Colon (tissue), 2 donors: Measurements from ENCODE around the gene BSND.
"Not testable (repeated sequence)": the region's sequence is repeated elsewhere in the genome, so short reads cannot be mapped to it uniquely, and the experiment has no call there.

ENCODE experiments used
- FAIRE-seq: peaks from 2 replicates; lab custom pipeline; 2012; peaks lifted over from hg19 to GRCh38; lab: Jason Lieb, UNC
- donor health status: control.
- donor health status: control.

BSND gene

DNA sequence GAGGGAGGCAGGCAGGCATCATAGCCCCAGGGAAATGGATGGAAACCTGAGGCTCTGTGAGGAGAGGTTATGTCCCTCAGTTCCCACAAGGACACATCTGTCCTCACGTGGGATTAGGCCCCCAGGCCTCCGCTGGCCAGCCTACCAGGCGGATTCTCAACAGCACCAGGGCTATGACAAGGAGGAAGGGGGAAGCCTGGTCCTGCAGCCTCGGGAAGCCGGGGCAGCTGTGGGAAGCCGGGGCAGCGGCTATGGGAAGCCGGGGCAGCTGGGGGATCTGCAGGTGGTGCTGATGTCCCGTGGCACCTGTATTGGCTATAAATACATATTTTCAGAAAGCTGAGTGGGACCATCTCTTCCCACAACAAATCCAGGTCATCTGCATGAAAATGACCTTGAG, 19.7 kb downstream of the BSND start:
- no peak for FAIRE-seq

- no peak for FAIRE-seq
These were observed 23.3 kb downstream of the BSND start for GRCh38 chr1:55021942-55022546.

DNA sequence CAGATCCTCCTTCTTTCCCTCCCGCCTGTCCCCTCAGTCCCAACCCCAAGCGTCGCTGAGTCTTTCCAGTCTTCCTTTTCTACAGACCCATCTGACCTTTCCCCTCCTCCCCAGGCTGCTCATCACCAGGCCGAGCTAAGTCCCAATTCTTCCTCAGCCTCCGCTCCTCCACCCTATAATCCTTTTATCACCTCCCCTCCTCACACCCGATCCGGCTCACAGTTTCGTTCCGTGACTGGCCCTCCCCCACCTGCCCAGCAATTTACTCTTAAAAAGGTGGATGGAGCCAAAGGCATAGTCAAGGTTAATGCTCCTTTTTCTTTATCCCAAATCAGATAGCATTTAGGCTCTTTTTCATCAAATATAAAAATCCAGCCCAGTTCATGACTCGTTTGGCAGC, 25.4 kb downstream of the BSND start:
- FAIRE-seq: not testable (repeated sequence)

- FAIRE-seq: not testable (repeated sequence)
These were observed 27.9 kb downstream of the BSND start for GRCh38 chr1:55026682-55027081.

GRCh38 chr1:55031098-55031497, 32.4 kb downstream of the BSND start:
- FAIRE-seq: not testable (repeated sequence)

DNA sequence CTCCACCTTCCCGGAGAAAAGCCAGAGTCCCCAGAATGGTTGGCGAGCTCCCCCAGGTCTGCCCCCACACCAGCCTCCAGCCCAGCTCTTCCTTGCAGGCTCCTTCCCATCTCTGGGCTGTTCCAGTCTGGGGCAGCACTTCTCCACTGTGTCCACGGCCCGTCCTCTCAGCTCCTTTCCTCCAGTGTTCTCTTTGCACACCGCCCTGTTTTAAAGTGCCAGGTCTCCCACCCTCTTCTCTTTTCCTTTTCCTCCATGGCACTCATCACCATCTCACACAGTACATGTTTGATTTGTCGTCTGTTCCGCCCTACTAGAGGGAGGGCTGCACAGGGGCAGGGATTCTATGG, 34.5 kb downstream of the BSND start:
- FAIRE-seq: no peak

DNA sequence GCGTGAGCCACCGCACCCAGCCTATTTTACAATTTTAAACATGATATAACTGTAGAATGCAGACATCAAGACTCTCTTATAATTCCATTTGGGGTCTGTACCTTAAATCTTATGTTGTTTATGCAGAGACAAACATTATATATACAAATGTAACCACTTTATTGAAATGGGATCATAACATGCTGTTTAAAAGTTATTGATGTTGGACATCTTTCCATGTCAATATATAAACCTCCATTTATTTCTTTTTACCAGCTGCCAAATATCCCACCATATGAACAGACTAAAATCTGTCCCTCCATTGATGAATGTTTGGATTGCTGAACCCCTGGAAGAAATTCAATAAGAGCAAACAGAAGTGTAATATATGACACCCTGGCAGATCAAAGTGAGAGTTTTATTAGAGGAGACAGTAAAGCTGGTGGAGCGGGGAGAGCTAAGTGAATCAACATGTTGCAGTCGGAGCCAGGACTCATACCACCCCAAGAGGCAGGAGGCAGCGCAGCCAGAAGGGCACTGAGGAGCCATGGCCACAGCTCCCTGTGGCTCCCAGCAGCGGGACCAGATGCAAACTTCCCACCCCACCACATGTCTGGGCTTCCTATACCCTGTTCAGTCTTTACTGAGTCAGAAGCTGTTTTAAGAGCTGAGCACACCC, 35.9 kb downstream of the BSND start:
- FAIRE-seq: no peak

- FAIRE-seq: no peak
These were observed 37.2 kb downstream of the BSND start for GRCh38 chr1:55035904-55036303.

- FAIRE-seq: no peak
These were observed 39.2 kb downstream of the BSND start for GRCh38 chr1:55037733-55038551.

GRCh38 chr1:55038552-55038838, 39.8 kb downstream of the BSND start:
- no peak for FAIRE-seq

- FAIRE-seq: no peak
These were observed 40.2 kb downstream of the BSND start for GRCh38 chr1:55038974-55039341.

DNA sequence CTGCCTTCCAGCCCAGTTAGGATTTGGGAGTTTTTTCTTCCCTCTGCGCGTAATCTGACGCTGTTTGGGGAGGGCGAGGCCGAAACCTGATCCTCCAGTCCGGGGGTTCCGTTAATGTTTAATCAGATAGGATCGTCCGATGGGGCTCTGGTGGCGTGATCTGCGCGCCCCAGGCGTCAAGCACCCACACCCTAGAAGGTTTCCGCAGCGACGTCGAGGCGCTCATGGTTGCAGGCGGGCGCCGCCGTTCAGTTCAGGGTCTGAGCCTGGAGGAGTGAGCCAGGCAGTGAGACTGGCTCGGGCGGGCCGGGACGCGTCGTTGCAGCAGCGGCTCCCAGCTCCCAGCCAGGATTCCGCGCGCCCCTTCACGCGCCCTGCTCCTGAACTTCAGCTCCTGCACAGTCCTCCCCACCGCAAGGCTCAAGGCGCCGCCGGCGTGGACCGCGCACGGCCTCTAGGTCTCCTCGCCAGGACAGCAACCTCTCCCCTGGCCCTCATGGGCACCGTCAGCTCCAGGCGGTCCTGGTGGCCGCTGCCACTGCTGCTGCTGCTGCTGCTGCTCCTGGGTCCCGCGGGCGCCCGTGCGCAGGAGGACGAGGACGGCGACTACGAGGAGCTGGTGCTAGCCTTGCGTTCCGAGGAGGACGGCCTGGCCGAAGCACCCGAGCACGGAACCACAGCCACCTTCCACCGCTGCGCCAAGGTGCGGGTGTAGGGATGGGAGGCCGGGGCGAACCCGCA, 40.8 kb downstream of the BSND start, which contains the start of gene PCSK9:
Gene PCSK9 (plus strand): TSS at position 207 of the 741 bp plus-strand sequence. CDS start 290 bp downstream, at position 497.
- no peak for FAIRE-seq

- FAIRE-seq: no peak
These were observed 41.6 kb downstream of the BSND start for GRCh38 chr1:55040083-55040932.

DNA sequence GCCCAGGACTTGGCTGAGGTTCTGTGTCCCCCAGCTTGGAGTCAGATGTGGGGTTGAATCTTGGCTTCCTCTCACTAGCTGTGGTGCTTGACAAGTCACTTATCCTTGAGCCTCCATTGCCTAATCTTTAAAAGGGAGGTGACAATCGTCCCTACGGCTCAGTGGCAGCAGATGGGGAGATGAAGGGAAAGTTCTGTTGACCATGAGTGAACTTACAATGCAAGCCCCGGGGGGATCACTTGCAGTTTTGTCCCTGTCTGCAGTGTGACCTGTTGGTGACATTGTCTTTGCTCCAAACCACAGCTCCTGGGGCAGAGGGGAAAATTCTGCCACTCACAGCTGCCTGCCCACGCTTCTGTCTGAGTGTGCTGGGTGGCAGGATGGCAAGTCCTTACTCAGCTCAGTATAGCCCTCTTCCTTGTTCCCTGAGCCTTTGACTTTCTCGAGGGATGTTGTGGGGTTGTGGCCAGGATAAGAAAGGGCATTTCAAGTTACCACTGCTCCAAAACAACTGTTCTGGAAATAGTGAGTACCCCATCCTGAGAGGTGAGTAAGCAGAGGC, 42.3 kb downstream of the BSND start:
- no peak for FAIRE-seq

DNA sequence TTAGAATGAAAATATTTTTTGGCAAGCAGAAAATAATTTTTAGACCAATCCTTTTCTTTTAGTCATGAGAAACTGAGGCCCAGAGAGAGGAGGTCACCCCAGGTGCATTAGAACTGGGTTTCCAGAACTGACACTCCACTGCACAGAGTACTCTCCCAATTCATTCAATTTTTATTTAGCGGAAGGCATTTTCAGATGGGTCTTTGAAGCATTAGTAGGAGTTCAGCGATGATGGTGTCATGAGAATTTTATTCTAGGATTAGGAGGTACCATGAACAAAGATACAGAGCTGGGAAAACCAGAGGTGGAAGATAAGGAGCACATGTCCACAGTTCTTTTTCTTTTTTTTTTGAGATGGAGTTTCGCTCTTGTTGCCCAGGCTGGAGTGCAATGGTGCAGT, 42.9 kb downstream of the BSND start:
- FAIRE-seq: no peak

- no peak for FAIRE-seq
These were observed 44.3 kb downstream of the BSND start for GRCh38 chr1:55043011-55043410.

GRCh38 chr1:55043726-55044125, 45.0 kb downstream of the BSND start:
- no peak for FAIRE-seq

GRCh38 chr1:55044617-55045397, 46.1 kb downstream of the BSND start:
- FAIRE-seq: no peak

DNA sequence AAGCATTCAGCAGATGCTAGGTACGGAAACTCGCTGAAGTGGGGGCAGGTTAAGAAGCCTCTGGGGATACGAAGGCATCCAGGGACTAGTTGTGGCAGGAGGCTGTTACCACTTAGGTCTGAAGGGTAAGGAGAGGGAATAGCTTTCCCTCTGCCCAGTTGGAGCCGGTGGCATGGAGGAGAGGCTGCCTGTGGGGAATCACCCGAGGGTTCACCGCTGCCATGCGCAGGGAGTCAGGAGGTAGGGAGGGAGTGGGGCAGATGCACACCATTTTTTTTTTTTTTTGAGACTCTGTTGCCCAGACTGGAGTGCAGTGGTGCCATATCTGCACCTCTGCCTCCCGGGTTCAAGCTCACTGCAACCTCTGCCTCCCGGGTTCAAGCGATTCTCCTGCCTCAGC, 46.7 kb downstream of the BSND start:
- FAIRE-seq: no peak

- FAIRE-seq: no peak
These were observed 48.1 kb downstream of the BSND start for GRCh38 chr1:55046871-55047270.

DNA sequence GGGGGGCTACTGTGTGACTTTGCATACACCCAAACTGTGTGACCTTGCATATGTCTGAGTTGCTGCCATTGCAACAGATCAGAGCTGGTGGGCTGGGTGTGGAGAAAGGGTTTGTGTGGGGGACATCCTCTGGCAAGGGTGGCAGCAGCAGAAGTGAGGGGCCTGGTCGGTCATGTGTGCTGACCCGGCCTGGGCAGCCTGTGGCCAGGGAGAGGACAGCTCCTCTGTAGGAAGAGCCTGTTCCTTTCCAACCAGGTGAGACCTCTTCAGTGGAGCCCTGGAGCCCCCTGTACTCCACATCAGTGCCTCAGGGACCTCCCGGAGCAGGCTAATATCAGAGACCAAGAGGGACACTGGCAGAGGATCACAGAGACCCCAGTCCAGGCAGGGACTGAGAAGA, 48.9 kb downstream of the BSND start:
- no peak for FAIRE-seq
